ENCODE measurements around the gene PRXL2C. TPM values are rescaled to one million over a fixed set of nuclear protein-coding genes. Genes with fewer than 3 reads are reported as not detected.

Gene PRXL2C
- total and polyA plus RNA-seq, 4 experiments from 2014 or later = 10.7 to 13.8 (median 11.9) TPM

GRCh38 chr9:96665789-96666188 lies 10.7 kb upstream of the PRXL2C start:
- H3K27me3 Mint-ChIP-seq = peaks cover 3 to 8% of the 10 kb centered on the region in 2 donors
- intact Hi-C loops (cut with micrococcal nuclease) = loop anchor here (1.0 to 5.0 kb wide), 2 partner anchors 223 to 433 kb away; no protein-coding TSS in a partner anchor
- CTCF ChIA-PET (ENCODE audit: partially characterized antibody) = interaction anchor here (0.7 to 4.3 kb wide), 4 partner anchors 10 to 343 kb away, joined by 3 to 38 read pairs (median 4); no protein-coding TSS in a partner anchor
- no peaks in the 10 kb centered on the region for H3K36me3 Mint-ChIP-seq
- H3K27ac Mint-ChIP-seq = no peak overlapping the region
- H3K4me1 Mint-ChIP-seq = peaks cover 0 to 2% (median 0%) of the 10 kb centered on the region in 4 donors
- no peak overlapping the region for H3K27ac ChIP-seq (ENCODE audit: low read depth, low read length)
- DNase-seq = no peak
- no peaks in the 10 kb centered on the region for H3K36me3 ChIP-seq (ENCODE audit: insufficient read depth, low read length)
- H3K4me3 Mint-ChIP-seq = no peak overlapping the region
- POLR2A ChIA-PET (ENCODE audit: partially characterized antibody) = no interaction called here
- no peaks in the 10 kb centered on the region for H3K4me1 ChIP-seq (ENCODE audit: insufficient read depth, low read length)
- H3K27me3 ChIP-seq (ENCODE audit: insufficient read depth, low read length) = no peaks in the 10 kb centered on the region
- no peaks in the 10 kb centered on the region for H3K9me3 Mint-ChIP-seq
- H3K4me3 ChIP-seq (ENCODE audit: low read length in 2 of 2) = no peak overlapping the region
- H3K9me3 ChIP-seq (ENCODE audit: control insufficient read depth in 1 of 2, low read length in 2 of 2) = no peaks in the 10 kb centered on the region

- no peak overlapping the region for H3K4me3 ChIP-seq (ENCODE audit: low read length in 2 of 2)
- Mint-ChIP-seq H3K27me3 (peaks cover 3 to 8% of the 10 kb centered on the region in 2 donors), H3K27ac (no peak overlapping the region), H3K9me3 (no peaks in the 10 kb centered on the region), H3K4me1 (peaks cover 0 to 2% (median 0%) of the 10 kb centered on the region in 4 donors), H3K36me3 (no peaks in the 10 kb centered on the region), H3K4me3 (no peak overlapping the region)
- ChIA-PET CTCF (ENCODE audit: partially characterized antibody) (no interaction called here), POLR2A (ENCODE audit: partially characterized antibody) (no interaction called here)
- DNase-seq = no peak
- H3K4me1 ChIP-seq (ENCODE audit: insufficient read depth, low read length) = no peaks in the 10 kb centered on the region
- no peaks in the 10 kb centered on the region for H3K9me3 ChIP-seq (ENCODE audit: control insufficient read depth in 1 of 2, low read length in 2 of 2)
- H3K27me3 ChIP-seq (ENCODE audit: insufficient read depth, low read length) = no peaks in the 10 kb centered on the region
- intact Hi-C loops (cut with micrococcal nuclease) = no loop called here
- H3K36me3 ChIP-seq (ENCODE audit: insufficient read depth, low read length) = no peaks in the 10 kb centered on the region
- no peak overlapping the region for H3K27ac ChIP-seq (ENCODE audit: low read depth, low read length)
These were observed 8.5 kb upstream of the PRXL2C start for GRCh38 chr9:96663506-96664120.

GRCh38 chr9:96661711-96662110 lies 6.6 kb upstream of the PRXL2C start:
- DNase-seq = no peak
- Histone ChIP-seq H3K36me3 (ENCODE audit: insufficient read depth, low read length) (no peaks in the 10 kb centered on the region), H3K9me3 (ENCODE audit: control insufficient read depth in 1 of 2, low read length in 2 of 2) (no peaks in the 10 kb centered on the region), H3K4me1 (ENCODE audit: insufficient read depth, low read length) (no peaks in the 10 kb centered on the region), H3K27me3 (ENCODE audit: insufficient read depth, low read length) (no peaks in the 10 kb centered on the region), H3K4me3 (ENCODE audit: low read length in 2 of 2) (no peak overlapping the region), H3K27ac (ENCODE audit: low read depth, low read length) (no peak overlapping the region)
- intact Hi-C loops (cut with micrococcal nuclease) = no loop called here
- Mint-ChIP-seq H3K36me3 (no peaks in the 10 kb centered on the region), H3K4me1 (peaks cover 0 to 7% (median 5%) of the 10 kb centered on the region in 4 donors), H3K27me3 (peaks cover 3 to 7% of the 10 kb centered on the region in 2 donors), H3K4me3 (no peak overlapping the region), H3K27ac (no peak overlapping the region), H3K9me3 (no peaks in the 10 kb centered on the region)
- POLR2A ChIA-PET (ENCODE audit: partially characterized antibody) = no interaction called here
- CTCF ChIA-PET (ENCODE audit: partially characterized antibody) = interaction anchor here (0.9 kb wide), 2 partner anchors 133 to 336 kb away, joined by 3 read pairs; no protein-coding TSS in a partner anchor

- no peaks in the 10 kb centered on the region for H3K36me3 ChIP-seq (ENCODE audit: insufficient read depth, low read length)
- no peak for DNase-seq
- no peak overlapping the region for H3K27ac ChIP-seq (ENCODE audit: low read depth, low read length)
- intact Hi-C loops (cut with micrococcal nuclease) = no loop called here
- no peaks in the 10 kb centered on the region for H3K36me3 Mint-ChIP-seq
- no peak overlapping the region for H3K27ac Mint-ChIP-seq
- H3K4me1 Mint-ChIP-seq = peaks cover 3 to 14% (median 9%) of the 10 kb centered on the region in 4 donors
- no peaks in the 10 kb centered on the region for H3K9me3 Mint-ChIP-seq
- H3K4me3 Mint-ChIP-seq = no peak overlapping the region
- no peaks in the 10 kb centered on the region for H3K9me3 ChIP-seq (ENCODE audit: control insufficient read depth in 1 of 2, low read length in 2 of 2)
- peaks cover 3 to 5% of the 10 kb centered on the region in 2 donors for H3K27me3 Mint-ChIP-seq
- H3K4me3 ChIP-seq (ENCODE audit: low read length in 2 of 2) = no peak overlapping the region
- ChIA-PET CTCF (ENCODE audit: partially characterized antibody) (no interaction called here), POLR2A (ENCODE audit: partially characterized antibody) (no interaction called here)
- no peaks in the 10 kb centered on the region for H3K27me3 ChIP-seq (ENCODE audit: insufficient read depth, low read length)
- H3K4me1 ChIP-seq (ENCODE audit: insufficient read depth, low read length) = peaks cover 6% of the 10 kb centered on the region
These were observed 5.7 kb upstream of the PRXL2C start for GRCh38 chr9:96660692-96661248.

- POLR2A ChIA-PET (ENCODE audit: partially characterized antibody) = interaction anchor here (0.7 to 2.6 kb wide), 6 partner anchors 19 to 978 kb away, joined by 3 to 15 read pairs (median 4); partner anchors contain the start of genes HABP4, NCBP1 and TSTD2
- CTCF ChIA-PET (ENCODE audit: partially characterized antibody) = interaction anchor here (0.6 to 3.6 kb wide), 3 partner anchors 15 to 327 kb away, joined by 3 to 21 read pairs (median 4); no protein-coding TSS in a partner anchor
These were observed 493 bp downstream of the PRXL2C start for GRCh38 chr9:96654450-96655197.

GRCh38 chr9:96651626-96652025 lies 3.5 kb downstream of the PRXL2C start:
- Mint-ChIP-seq H3K36me3 (peaks cover 19 to 32% of the 10 kb centered on the region in 2 donors), H3K27ac (peak overlapping the region; percentile 32 to 99 (median 88)), H3K4me1 (peaks cover 18 to 27% (median 22%) of the 10 kb centered on the region in 4 donors), H3K27me3 (peaks cover 0 to 2% of the 10 kb centered on the region in 2 donors), H3K9me3 (no peaks in the 10 kb centered on the region), H3K4me3 (peak overlapping the region in 2 of 8 donors; percentile 8 to 17)
- peaks cover 18% of the 10 kb centered on the region for H3K4me1 ChIP-seq (ENCODE audit: insufficient read depth, low read length)
- DNase-seq = peak in 3 of 5 donors; percentile 14 to 26 (median 19)
- no peaks in the 10 kb centered on the region for H3K27me3 ChIP-seq (ENCODE audit: insufficient read depth, low read length)
- no peaks in the 10 kb centered on the region for H3K9me3 ChIP-seq (ENCODE audit: control insufficient read depth in 1 of 2, low read length in 2 of 2)
- H3K36me3 ChIP-seq (ENCODE audit: insufficient read depth, low read length) = peaks cover 8% of the 10 kb centered on the region
- ChIA-PET POLR2A (ENCODE audit: partially characterized antibody) (no interaction called here), CTCF (ENCODE audit: partially characterized antibody) (interaction anchor here (0.7 to 2.7 kb wide), 4 partner anchors 11 to 326 kb away, joined by 3 to 30 read pairs (median 4); no protein-coding TSS in a partner anchor)
- H3K27ac ChIP-seq (ENCODE audit: low read depth, low read length) = no peak overlapping the region
- intact Hi-C loops (cut with micrococcal nuclease) = loop anchor here (1.0 kb wide), 1 partner anchor 324 kb away; no protein-coding TSS in a partner anchor
- no peak overlapping the region for H3K4me3 ChIP-seq (ENCODE audit: low read length in 2 of 2)

More at GRCh38 chr9:96654450-96655197, 493 bp downstream of the PRXL2C start:
- Histone ChIP-seq H3K9me3 (ENCODE audit: control insufficient read depth in 1 of 2, low read length in 2 of 2) (no peaks in the 10 kb centered on the region), H3K27me3 (ENCODE audit: insufficient read depth, low read length) (no peaks in the 10 kb centered on the region), H3K4me3 (ENCODE audit: low read length in 2 of 2) (peak overlapping the region in 1 of 2 donors; percentile 70), H3K4me1 (ENCODE audit: insufficient read depth, low read length) (peaks cover 18% of the 10 kb centered on the region), H3K36me3 (ENCODE audit: insufficient read depth, low read length) (peaks cover 8% of the 10 kb centered on the region), H3K27ac (ENCODE audit: low read depth, low read length) (peak overlapping the region; percentile 86)
- Mint-ChIP-seq H3K36me3 (peaks cover 11 to 18% of the 10 kb centered on the region in 2 donors), H3K4me1 (peaks cover 18 to 34% (median 26%) of the 10 kb centered on the region in 4 donors), H3K4me3 (peak overlapping the region; percentile 90 to 98 (median 94)), H3K27me3 (peaks cover 0 to 2% of the 10 kb centered on the region in 2 donors), H3K9me3 (no peaks in the 10 kb centered on the region), H3K27ac (peak overlapping the region; percentile 98 to 99 (median 99))
- intact Hi-C loops (cut with micrococcal nuclease) = loop anchor here (1.0 to 2.0 kb wide), 5 partner anchors 32 to 237 kb away; partner anchors contain the start of genes CDC14B and HABP4
- DNase-seq = peak; percentile 85 to 95 (median 91)
